ENCODE measurements around the gene DUSP16. TPM values are rescaled to one million over a fixed set of nuclear protein-coding genes. Genes with fewer than 3 reads are reported as not detected.

DUSP16 gene
- total RNA-seq, 4 donors from 2014 or later, result 24.2 to 34.5 (median 26.4) TPM

GRCh38 chr12:12521888-12522287, 40.8 kb downstream of the DUSP16 start:
- no peak for DNase-seq
- no peaks in the 10 kb centered on the region for H3K9me3 ChIP-seq
- no peak overlapping the region for H3K4me3 ChIP-seq (replicated peaks in 1 of 3)
- WGBS, 2 donors, result 84 to 95% methylated on average over 6 of the region's 6 CpGs
- H3K4me1 ChIP-seq, result no peaks in the 10 kb centered on the region
- no peak overlapping the region for H3K27ac ChIP-seq
- H3K36me3 ChIP-seq, result peaks cover 0 to 4% of the 10 kb centered on the region in 2 donors
- intact Hi-C loops (cut with DNase I), result no loop called here
- H3K27me3 ChIP-seq, result no peaks in the 10 kb centered on the region
- TF ChIP-seq POLR2A (IDR thresholded peaks at IDR 0.05), result no peak
- no peak for TF ChIP-seq CTCF (IDR thresholded peaks at IDR 0.05)

- DNase-seq, result no peak
- H3K27me3 ChIP-seq, result no peaks in the 10 kb centered on the region
- WGBS, 2 donors, result 88 to 90% methylated on average over 8 of the region's 8 CpGs
- H3K27ac ChIP-seq, result no peak overlapping the region
- H3K9me3 ChIP-seq, result no peaks in the 10 kb centered on the region
- peaks cover 0 to 4% of the 10 kb centered on the region in 2 donors for H3K36me3 ChIP-seq
- intact Hi-C loops (cut with DNase I), result no loop called here
- H3K4me1 ChIP-seq, result no peaks in the 10 kb centered on the region
- no peak overlapping the region for H3K4me3 ChIP-seq (replicated peaks in 1 of 3)
- no peak for TF ChIP-seq POLR2A (IDR thresholded peaks at IDR 0.05)
- TF ChIP-seq CTCF (IDR thresholded peaks at IDR 0.05), result no peak
Measured at GRCh38 chr12:12521044-12521485, 41.6 kb downstream of the DUSP16 start.

- intact Hi-C loops (cut with DNase I), result no loop called here
- H3K27ac ChIP-seq, result no peak overlapping the region
Measured at GRCh38 chr12:12520273-12520672, 42.4 kb downstream of the DUSP16 start.

GRCh38 chr12:12519354-12519998, 43.2 kb downstream of the DUSP16 start:
- WGBS, 2 donors, result 88 to 90% methylated on average over 4 of the region's 4 CpGs
- TF ChIP-seq POLR2A (IDR thresholded peaks at IDR 0.05) (no peak), CTCF (IDR thresholded peaks at IDR 0.05) (no peak)
- Histone ChIP-seq H3K27ac (no peak overlapping the region), H3K27me3 (no peaks in the 10 kb centered on the region), H3K9me3 (no peaks in the 10 kb centered on the region), H3K4me1 (no peaks in the 10 kb centered on the region), H3K36me3 (peaks cover 0 to 4% of the 10 kb centered on the region in 2 donors), H3K4me3 (replicated peaks in 1 of 3) (no peak overlapping the region)
- intact Hi-C loops (cut with DNase I), result no loop called here
- no peak for DNase-seq

More at GRCh38 chr12:12520273-12520672, 42.4 kb downstream of the DUSP16 start:
- H3K9me3 ChIP-seq, result no peaks in the 10 kb centered on the region
- H3K4me3 ChIP-seq (replicated peaks in 1 of 3), result no peak overlapping the region
- DNase-seq, result no peak
- no peaks in the 10 kb centered on the region for H3K4me1 ChIP-seq
- no peaks in the 10 kb centered on the region for H3K27me3 ChIP-seq
- peaks cover 0 to 4% of the 10 kb centered on the region in 2 donors for H3K36me3 ChIP-seq
- TF ChIP-seq CTCF (IDR thresholded peaks at IDR 0.05) (no peak), POLR2A (IDR thresholded peaks at IDR 0.05) (no peak)

- no peaks in the 10 kb centered on the region for H3K27me3 ChIP-seq
- H3K27ac ChIP-seq, result no peak overlapping the region
- no peak overlapping the region for H3K4me3 ChIP-seq (replicated peaks in 1 of 3)
- intact Hi-C loops (cut with DNase I), result no loop called here
- H3K4me1 ChIP-seq, result no peaks in the 10 kb centered on the region
- H3K9me3 ChIP-seq, result no peaks in the 10 kb centered on the region
- peaks cover 0 to 4% of the 10 kb centered on the region in 2 donors for H3K36me3 ChIP-seq
- 76 to 79% methylated on average over 4 of the region's 4 CpGs for WGBS, 2 donors
- DNase-seq, result no peak
- TF ChIP-seq POLR2A (IDR thresholded peaks at IDR 0.05), result no peak
- TF ChIP-seq CTCF (IDR thresholded peaks at IDR 0.05), result no peak
Measured at GRCh38 chr12:12518919-12519318, 43.7 kb downstream of the DUSP16 start.
